A549 (cell line): Measurements from ENCODE around the gene RAB17.

ENCODE experiments used
- BHLHE40 ChIP-seq: IDR thresholded peaks from 2 replicates; pipeline ENCODE4 v1.6.1; 2012; ENCODE audit warnings: low read depth, low read length, inconsistent platforms
- CEBPB ChIP-seq, 2 experiments: fragments of >200 bp in 1 of 2; sonication (Bioruptor Twin) in 1 of 2; formaldehyde crosslinking in 1 of 2; IDR thresholded peaks; 2 replicates each; pipeline ENCODE4 v1.6.1; 2012 to 2016
- CHD2 ChIP-seq: fragments of 150-350 bp; IDR thresholded peaks from 2 replicates; pipeline ENCODE4 v1.6.1; 2014; ENCODE audit warnings: low read length; ENCODE audit not compliant: partially characterized antibody
- EHF ChIP-seq: fragments of 250-450 bp; sonication (Bioruptor Pico); IDR thresholded peaks from 2 replicates; pipeline ENCODE4 v1.5.0; 2020; ENCODE audit warnings: mild to moderate bottlenecking
- EP300 ChIP-seq, 2 experiments: fragments of >200 bp; sonication (Bioruptor Twin); formaldehyde crosslinking; IDR thresholded peaks; 2 replicates in 1 of 2; 3 replicates in 1 of 2; pipeline ENCODE4 v1.6.1; 2016 to 2017
- NFE2L2 ChIP-seq: fragments of 150-350 bp; conservative IDR thresholded peaks from 2 replicates; pipeline ENCODE4 v1.6.1; 2014; ENCODE audit warnings: low read length
- NPAS2 ChIP-seq: fragments of 250-450 bp; sonication (Bioruptor Pico); IDR thresholded peaks from 2 replicates; pipeline ENCODE4 v1.8.0; 2022; ENCODE audit warnings: mild to moderate bottlenecking, moderate library complexity, borderline replicate concordance
- POLR2A ChIP-seq: IDR thresholded peaks from 2 replicates; pipeline ENCODE4 v1.6.1; 2012; ENCODE audit warnings: mild to moderate bottlenecking, low read length
- RAD21 ChIP-seq, 2 experiments: fragments of >200 bp in 1 of 2; sonication (Bioruptor Twin) in 1 of 2; formaldehyde crosslinking in 1 of 2; IDR thresholded peaks in 1 of 2; conservative IDR thresholded peaks in 1 of 2; 2 replicates in 1 of 2; 3 replicates in 1 of 2; pipeline ENCODE4 v1.6.1; 2012 to 2018; ENCODE audit warnings: inconsistent platforms in 1 of 2
- REST ChIP-seq: fragments of 200-600 bp; sonication (generic); IDR thresholded peaks from 2 replicates; pipeline ENCODE4 v1.6.1; 2016; ENCODE audit warnings: antibody characterized with exemption, mild to moderate bottlenecking, moderate library complexity
- SREBF2 ChIP-seq: fragments of 450-650 bp; IDR thresholded peaks from 2 replicates; pipeline ENCODE4 v1.6.1; 2014; ENCODE audit warnings: mild to moderate bottlenecking, moderate library complexity
- TF ChIP-seq, protein P1 (sequence below): fragments of >200 bp; sonication (Bioruptor Twin); formaldehyde crosslinking; IDR thresholded peaks from 3 replicates; pipeline ENCODE4 v1.5.1; 2016
- TF ChIP-seq, protein P2 (sequence below): IDR thresholded peaks from 2 replicates; pipeline ENCODE4 v1.6.1; 2012
- TF ChIP-seq, protein P3 (sequence below): fragments of 450-650 bp; IDR thresholded peaks from 2 replicates; pipeline ENCODE4 v1.6.1; 2014; ENCODE audit warnings: antibody characterized with exemption

DNA sequence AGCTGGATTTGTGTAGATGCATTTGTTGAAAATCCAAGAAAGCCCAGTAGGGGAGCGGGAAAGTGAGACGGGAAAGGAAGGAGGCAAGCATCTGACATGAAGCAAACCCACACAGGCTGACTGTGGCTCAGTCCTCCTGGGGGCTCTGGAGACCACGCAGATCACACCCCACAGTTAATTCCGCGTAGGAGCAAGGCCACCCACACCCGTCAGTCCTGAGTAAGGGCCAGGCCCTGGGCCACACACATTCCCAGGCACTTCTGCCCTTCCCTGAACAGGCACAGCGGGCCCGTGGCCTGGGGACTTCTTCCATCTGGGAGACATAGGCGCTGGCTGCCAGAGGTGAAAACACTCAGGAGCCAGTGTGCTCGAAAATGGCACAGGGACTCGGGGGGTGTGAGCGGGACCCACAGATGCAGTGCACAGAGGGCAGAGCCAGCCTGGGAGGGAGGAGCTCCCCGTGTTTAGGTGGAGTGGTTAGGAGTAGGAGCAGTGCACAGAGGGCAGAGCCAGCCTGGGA is 43.6 kb downstream of the RAB17 start:
- TF ChIP-seq EHF (CRISPR knock-in tag) (no peak), CHD2 (no peak), NFE2L2 (no peak), RAD21 (conservative IDR thresholded peaks at IDR 0.05 in 1 of 2, IDR thresholded peaks at IDR 0.05 in 1 of 2) (no peak), REST (no peak), EP300 (IDR thresholded peaks at IDR 0.05) (no peak), POLR2A (no peak), SREBF2 (no peak), BHLHE40 (no peak), NPAS2 (no peak), CEBPB (IDR thresholded peaks at IDR 0.05) (no peak)
- TF ChIP-seq, protein P1, sequence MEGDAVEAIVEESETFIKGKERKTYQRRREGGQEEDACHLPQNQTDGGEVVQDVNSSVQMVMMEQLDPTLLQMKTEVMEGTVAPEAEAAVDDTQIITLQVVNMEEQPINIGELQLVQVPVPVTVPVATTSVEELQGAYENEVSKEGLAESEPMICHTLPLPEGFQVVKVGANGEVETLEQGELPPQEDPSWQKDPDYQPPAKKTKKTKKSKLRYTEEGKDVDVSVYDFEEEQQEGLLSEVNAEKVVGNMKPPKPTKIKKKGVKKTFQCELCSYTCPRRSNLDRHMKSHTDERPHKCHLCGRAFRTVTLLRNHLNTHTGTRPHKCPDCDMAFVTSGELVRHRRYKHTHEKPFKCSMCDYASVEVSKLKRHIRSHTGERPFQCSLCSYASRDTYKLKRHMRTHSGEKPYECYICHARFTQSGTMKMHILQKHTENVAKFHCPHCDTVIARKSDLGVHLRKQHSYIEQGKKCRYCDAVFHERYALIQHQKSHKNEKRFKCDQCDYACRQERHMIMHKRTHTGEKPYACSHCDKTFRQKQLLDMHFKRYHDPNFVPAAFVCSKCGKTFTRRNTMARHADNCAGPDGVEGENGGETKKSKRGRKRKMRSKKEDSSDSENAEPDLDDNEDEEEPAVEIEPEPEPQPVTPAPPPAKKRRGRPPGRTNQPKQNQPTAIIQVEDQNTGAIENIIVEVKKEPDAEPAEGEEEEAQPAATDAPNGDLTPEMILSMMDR: no peak
- TF ChIP-seq, protein P2, sequence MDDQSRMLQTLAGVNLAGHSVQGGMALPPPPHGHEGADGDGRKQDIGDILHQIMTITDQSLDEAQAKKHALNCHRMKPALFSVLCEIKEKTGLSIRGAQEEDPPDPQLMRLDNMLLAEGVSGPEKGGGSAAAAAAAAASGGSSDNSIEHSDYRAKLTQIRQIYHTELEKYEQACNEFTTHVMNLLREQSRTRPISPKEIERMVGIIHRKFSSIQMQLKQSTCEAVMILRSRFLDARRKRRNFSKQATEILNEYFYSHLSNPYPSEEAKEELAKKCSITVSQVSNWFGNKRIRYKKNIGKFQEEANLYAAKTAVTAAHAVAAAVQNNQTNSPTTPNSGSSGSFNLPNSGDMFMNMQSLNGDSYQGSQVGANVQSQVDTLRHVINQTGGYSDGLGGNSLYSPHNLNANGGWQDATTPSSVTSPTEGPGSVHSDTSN: no peak
- TF ChIP-seq, protein P3, sequence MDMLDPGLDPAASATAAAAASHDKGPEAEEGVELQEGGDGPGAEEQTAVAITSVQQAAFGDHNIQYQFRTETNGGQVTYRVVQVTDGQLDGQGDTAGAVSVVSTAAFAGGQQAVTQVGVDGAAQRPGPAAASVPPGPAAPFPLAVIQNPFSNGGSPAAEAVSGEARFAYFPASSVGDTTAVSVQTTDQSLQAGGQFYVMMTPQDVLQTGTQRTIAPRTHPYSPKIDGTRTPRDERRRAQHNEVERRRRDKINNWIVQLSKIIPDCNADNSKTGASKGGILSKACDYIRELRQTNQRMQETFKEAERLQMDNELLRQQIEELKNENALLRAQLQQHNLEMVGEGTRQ: no peak
